ENCODE measurements around the gene PSMD7. TPM values are rescaled to one million over a fixed set of nuclear protein-coding genes. Genes with fewer than 3 reads are reported as not detected.

Gene PSMD7
- total RNA-seq, result 40.4 and 40.7 TPM in 2 replicates

DNA sequence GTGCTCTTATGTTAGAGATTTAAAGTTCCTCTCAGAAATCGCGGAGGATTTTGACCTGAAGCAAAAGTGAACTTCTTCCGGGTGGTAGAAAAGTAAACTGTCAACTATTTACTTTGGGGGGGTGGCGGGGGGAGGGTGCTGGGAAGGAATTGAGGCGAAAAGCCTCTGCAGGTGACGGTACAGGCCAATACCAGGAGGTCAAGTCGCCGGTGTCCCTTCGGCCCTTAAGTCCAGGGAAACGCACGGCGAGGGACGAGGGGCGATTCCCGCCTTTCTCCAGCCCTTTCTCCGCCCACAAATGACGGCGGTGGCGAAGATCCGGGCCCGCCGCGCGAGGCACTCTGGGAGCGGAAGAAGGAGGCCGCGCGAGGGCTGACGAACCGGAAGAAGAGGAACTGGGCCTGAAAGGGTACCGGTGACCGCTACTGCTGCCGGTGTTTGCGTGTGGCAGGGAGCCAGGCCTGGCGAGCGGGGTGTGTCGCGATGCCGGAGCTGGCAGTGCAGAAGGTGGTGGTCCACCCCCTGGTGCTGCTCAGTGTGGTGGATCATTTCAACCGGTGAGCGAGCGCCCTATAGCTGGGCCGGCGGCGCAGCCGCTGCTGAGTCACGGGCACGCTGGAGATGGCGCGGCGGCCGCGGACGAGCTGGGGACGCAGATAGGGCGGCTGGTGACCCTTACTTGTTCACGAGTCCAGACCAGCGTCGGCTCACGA, at the start of gene PSMD7:
TSS of gene PSMD7 (plus strand) at position 383 of the 713 bp plus-strand sequence. CDS start at position 484, 101 bp downstream.

Other genes with a start within 250 kb of the PSMD7 start
- gene NPIPB15, start 79.5 kb downstream of the PSMD7 start, total RNA-seq, result not detected in 2 replicates
- 0.69 TPM in 1 of 2 replicates, not detected in the other for gene CLEC18B, start 124.7 kb downstream of the PSMD7 start, total RNA-seq